HG03108 (cell line): ENCODE measurements around the gene CES3.
A peak's percentile ranks its signal among the peaks of the same experiment; 100 is the strongest.

Source experiments
- ATAC-seq: cut with Tn5 transposase; IDR thresholded peaks from one replicate; pipeline ENCODE4 v1.9.1; 2021; ENCODE audit warnings: moderate library complexity; ENCODE audit not compliant: unreplicated experiment

Gene CES3

DNA sequence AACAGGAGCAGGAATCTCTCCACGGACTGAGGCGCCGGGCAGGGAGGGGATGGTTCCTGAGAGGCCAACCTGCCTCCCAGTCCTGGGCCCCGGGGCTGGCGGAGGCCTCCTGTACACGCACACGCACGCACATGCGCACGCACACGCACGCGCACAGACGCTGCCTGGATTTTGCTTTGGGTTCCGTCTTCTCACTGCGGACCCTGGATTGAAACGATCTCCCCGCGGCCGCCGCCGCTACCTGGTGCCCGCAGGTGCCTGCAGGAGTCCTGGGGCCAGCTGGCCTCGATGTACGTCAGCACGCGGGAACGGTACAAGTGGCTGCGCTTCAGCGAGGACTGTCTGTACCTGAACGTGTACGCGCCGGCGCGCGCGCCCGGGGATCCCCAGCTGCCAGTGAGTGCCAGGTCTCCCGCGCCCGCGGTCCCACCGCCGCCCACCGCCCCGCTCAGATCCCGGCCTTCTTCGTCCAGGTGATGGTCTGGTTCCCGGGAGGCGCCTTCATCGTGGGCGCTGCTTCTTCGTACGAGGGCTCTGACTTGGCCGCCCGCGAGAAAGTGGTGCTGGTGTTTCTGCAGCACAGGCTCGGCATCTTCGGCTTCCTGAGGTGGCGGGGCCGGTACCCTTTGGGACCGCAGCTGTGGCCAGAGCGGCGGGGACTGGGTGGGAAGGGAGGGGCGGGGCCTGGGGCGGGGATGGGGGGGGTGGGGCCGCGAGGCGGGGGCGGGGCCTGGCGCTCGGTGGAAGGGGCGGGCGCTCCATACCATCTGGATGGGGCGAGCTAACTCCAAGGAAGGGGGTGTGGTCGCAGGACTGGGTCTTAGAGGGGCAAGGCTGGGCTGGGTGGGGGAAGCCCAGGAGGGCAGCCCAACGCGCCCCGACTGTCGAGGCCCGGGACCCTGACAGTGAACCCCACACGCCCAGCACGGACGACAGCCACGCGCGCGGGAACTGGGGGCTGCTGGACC lies 39.6 kb downstream of the CES3 start:
- no peak for ATAC-seq

DNA sequence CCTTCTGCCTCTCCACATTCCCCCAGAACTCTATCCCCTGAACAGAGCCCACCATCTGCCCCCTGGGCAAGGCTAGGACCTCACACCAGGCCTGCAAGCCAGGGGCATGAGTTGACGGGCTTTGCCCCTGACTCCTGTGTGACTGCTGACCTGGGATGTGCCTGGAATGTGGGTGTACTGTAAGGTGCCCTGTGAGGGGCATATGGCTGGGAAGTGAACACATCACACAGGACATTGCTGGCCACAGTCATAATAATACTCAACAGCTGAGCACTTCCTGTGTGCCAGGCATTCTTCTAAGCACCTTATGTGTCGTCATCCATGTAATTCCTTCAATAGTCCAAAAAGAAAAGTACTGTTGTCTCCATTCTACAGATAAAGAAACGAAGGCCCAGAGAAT lies 40.7 kb downstream of the CES3 start:
- no peak for ATAC-seq

DNA sequence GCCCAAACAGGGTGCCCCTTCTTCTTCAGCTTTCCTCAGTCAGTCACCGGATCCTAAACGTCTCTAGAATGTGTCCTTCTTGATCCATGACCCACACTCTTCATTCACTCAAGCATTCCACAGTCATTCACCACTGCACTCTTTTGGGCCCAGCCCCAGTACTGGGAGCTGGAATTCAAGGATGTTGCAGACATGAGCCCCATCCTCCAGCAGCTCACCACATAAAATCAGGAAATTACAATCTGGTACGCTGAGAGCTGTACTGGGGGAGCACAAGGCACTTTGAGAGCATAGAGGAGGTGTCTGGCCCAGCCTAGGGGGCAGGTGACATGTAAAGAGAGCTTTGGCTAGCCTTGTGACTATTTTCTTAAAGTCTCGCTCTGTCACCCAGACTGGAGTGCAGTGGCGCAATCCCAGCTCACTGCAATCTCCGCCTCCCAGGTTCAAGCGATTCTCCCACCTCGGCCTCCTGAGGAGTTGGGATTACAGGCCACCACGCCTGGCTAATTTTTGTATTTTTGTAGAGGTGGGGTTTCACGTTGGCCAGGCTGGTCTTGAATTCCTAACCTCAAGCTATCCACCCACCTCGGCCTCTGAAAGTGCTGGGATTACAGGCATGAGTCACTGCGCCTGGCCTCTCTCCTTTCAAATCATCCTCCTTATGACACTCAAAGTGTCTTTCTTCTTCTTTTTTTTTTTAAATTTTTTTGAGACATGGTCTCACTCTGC lies 46.0 kb downstream of the CES3 start:
- ATAC-seq = no peak

DNA sequence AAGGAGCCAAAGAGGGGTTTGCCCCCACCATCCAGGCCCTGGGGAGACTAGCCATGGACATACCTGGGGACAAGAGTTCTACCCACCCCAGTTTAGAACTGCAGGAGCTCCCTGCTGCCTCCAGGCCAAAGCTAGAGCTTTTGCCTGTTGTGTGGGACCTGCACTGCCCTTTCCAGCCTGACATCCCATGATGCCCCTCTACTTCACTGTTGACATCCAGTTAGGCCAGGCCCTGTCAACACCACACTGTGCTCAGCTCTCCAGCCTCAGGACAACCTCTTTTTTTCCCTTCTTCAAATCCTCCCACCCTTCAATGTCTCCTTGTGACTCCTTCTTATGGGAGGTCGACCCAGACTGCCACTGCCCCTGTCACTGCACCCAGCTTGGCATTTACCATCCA lies 48.1 kb downstream of the CES3 start:
- no peak for ATAC-seq

DNA sequence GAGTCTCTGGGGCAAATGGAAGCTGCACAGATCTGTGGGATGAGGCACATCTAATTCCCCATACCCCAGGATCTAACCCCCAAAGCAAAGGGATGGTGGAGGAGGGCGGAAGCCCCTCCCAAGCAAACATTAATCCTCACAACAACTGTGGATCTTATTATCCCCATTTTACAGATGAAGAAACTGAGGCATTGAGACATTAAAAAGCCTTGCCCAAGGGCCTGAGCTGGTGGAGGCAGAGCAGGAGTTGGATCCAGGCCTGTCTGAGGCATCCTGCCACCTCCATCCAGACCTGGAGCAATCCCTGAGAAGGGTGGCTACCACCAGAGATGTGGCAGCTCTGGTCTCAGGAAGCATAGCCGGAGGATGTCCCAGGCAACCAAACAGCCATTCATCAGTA lies 50.2 kb downstream of the CES3 start:
- ATAC-seq = no peak

DNA sequence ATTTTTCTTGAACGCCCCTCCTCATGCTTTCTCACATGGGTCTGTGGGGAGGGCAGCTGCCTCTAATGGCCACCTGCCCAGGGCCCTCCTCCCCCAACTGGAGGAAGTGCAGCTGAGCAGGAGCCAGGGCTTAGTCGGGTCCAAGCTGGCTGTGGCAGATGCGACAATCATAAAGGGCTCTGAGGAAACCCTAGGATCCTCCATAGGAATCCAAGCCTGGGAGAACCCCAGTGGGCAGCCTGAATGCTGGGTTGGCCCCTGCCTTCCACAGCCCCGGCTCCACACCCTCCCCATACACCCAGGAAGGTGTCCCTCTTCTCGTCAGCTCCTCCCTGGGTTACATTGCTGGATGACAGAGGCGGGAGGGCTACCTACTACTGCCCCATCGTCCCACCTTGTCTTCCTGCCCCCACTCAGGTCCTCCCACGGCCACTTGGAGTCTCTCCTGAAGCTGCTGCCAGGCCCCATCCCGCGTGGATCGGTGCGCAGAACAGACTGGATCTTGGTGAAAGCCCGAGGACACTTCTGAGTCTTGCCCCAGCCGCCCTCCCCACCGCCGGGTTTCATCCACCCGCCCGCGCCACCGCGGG lies 52.3 kb downstream of the CES3 start:
- ATAC-seq = no peak

DNA sequence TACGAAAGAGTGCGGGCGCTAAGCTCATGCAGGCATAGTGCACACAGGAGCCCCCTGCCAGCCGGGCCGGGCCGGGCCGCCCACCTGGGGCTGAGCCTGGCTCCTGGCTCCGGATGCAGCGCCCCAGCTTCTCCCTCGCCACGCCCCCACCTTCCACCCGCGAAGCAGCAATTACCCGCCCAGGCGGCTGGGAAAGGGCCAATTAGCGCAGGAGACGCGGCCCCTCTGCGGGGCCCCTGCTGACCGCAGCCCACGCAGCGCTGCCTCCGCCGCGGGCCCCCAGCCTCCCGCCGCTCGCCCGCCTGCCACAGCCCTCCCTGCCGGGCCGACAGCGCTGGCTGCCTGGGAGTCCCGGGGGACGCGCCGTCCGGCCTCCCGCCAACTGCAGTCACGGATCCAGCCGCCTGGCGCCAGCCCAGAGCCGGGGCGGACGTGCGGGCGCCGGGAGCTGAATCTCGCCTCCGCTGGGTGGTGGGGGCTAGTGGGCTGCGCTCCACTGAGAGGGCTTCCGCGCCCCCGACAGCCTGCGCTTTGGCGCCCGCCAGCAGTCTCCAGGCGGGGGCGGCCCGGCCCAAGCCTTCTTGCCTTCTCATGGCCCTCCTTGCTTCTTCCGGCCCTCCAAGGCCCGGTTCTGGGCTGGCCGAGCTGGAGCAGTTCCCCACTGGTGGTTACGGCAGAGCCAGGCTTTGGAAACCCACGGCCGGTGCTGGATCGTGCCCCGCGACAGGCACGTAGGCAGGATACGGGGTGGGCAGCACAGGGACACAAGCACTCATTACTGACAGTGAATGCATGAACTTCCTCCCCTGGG lies 53.0 kb downstream of the CES3 start:
- peak; percentile 46 for ATAC-seq

DNA sequence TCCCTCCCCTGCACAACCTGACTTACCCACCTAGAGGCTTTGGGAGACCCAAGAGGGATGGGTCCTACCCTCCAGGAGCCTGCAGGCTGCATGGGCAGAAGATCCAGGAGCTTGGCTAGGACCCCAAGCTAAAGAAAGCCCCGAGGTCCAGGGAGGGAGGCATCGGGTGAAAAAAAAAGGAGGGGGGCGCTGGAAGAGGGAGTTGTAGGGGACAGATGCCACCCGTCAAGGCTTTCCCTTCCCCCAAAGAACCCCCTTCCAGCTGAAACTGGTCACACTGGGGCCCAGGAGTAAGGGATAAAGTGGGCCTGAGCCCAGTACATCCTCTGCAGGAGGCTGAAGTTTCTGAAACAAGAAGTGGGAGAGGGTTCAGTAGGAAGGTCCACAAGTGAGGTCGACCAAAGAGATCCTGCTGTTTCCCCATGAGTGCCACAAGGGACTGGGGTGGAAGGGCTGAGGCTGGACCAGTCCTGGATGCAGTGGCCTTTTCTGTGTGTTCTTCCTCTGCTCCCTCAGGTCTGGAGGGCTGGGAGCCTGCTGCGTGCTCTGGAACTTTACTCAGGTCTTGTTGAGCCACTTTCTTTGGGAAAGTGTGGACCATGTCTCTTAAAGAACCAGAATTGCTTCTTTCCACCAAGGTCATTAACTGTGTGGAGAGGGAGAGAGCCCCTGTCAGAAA lies 53.7 kb downstream of the CES3 start:
- ATAC-seq = no peak

DNA sequence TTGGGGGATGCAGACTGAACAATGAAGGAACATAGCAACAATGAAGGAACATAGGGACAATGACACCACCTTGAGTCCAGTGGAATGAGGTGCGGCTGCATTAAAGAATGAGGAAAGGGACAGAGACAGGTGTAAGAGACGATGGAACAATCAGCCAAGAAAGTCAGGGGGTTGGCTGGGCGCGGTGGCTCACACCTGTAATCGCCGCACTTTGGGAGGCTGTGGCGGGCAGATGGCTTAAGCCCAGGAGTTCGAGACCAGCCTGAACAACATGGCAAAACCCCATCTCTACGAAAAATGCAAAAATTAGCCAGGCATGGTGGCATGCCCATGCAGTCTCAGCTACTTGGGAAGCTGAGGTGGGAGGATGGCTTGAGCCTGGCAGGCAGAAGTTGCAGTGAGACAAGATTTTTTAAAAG lies 54.3 kb downstream of the CES3 start:
- no peak for ATAC-seq

DNA sequence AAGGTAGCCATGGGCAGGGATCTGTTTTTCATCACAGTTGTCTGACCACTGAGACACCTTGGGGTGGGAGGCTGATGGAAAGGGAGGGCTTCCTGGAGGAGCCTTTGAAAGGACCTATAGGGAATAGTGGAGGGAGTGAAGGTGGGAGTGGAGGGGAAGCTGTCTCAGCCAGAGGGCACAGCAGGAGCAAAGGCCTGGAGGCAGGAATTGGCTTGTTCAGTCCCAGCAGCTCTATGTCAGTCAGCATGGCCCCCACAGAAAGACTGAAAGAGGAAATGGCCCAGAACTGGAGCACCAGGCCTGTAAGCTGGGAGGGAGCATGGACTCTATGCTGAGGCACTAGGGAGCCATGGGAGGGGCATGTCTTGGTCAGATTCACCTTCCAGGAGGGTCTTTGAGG lies 55.1 kb downstream of the CES3 start:
- ATAC-seq = no peak

DNA sequence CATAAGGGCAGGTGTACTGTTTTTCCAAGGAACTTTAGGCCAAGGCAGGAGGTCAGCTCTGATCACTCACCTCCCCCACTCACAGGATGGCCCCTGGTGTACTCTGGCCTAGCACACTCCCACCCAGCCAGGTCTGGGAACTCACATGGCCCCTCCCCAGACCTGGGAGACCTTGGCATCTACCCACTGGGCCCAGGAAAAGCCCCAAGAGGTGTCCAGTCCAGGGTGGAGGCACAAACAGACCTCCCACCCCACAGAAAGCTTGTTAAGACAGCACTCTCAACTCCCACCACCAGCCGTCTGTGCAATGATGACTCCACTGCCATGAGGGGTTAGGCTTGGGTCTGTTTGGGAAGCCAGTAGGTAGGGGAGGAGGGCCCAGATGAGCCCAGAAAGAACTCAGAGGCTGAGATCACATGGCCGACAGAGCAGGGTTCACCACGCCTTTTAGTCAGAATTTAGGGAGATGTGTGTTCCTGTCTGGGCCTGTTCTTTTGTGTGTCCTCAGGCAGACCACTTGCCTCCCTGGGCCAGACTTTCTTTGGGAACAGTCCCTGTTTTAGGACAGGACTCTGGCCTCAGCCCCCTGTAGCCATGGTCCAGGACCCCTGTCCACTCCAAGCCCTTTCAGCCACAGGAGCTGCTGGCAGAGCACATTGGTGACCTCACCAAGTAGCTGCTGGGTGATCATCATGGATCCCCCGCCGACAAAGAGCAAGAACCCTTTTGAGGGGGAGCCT lies 55.8 kb downstream of the CES3 start:
- no peak for ATAC-seq

DNA sequence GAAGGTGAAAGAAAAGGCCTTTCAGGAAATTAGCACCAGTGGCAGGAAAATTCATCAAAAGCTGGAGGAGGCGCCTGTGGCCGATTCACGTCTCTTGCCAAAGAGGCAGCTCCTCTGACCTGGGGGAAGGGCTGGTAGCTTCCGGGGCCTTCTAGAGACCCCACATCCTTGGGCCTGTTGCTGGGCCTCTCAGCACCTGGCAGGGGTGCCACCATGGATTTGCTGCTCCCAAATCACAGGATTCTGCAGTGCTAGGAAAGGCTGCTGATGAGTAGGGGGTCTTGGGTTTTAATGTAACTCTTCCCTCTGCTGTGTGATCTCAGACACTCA lies 56.3 kb downstream of the CES3 start:
- ATAC-seq = no peak

DNA sequence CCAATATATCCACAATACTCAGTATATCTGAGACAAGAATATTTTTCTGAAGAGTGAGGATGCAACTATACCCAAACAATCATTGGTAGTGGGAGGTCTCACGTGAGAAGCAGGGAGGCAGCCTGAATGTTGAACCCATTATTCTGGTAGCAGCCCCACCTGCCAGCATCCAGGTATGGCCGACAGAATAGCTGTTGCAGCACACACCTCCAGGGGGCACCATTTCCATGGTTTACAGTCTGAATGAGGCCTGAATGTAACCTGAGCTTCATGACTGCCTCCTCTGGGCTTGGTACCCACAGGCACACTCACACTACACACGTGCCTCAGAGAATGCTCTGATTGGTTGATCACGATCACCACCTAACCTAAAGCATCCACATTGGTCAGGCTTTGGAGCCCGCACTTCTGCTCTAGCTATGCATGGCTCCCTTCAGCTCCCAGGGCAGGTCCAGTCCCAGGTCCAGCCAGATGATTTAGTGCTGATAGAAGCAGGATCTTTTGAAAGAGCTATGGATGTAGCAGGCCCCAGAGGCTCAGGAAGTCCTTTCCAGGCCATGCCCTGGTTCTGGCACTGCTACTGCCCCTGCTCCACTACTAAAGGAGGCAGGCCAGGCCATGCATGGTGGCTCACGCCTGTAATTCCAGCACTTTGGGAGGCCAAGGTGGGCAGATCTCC lies 56.9 kb downstream of the CES3 start:
- peak; percentile 69 for ATAC-seq

DNA sequence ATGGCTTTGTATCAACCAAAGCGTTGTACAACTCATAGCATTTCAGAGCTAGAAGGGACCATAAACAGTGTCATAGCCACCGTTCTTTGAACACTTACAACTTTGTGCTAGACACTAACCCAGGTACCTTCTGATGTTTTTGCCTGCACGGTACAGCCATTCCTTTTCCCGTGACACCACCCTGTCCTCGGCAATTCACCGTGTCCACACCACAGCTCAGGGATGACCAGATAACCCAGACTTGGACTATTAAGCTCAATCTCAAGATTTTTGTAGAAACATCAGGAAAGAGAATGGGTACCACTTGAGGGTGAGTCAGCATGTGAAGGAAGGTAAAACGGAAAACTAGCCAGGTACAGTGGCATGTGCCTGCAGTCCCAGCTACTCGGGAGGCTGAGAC lies 58.1 kb downstream of the CES3 start:
- ATAC-seq = no peak

DNA sequence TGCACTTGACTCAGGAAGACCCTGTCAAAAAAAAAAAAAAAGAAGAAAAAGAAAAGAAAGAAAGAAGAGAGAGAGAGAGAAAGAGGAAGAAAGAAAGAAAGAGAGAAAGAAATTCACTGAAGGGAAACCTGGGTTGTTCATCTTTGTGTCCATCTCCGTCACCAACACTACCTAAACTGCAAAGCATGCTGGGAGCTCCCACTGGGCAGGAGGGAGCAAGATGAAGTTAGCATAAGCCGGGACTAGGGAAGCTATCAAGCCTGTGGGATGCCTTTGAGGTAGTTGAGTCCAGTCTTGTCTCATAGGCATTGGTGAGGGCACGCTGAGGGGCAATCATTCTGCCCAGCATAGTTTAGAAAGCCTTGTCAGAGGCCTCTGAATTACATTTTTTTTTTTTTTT lies 60.3 kb downstream of the CES3 start:
- ATAC-seq = no peak

DNA sequence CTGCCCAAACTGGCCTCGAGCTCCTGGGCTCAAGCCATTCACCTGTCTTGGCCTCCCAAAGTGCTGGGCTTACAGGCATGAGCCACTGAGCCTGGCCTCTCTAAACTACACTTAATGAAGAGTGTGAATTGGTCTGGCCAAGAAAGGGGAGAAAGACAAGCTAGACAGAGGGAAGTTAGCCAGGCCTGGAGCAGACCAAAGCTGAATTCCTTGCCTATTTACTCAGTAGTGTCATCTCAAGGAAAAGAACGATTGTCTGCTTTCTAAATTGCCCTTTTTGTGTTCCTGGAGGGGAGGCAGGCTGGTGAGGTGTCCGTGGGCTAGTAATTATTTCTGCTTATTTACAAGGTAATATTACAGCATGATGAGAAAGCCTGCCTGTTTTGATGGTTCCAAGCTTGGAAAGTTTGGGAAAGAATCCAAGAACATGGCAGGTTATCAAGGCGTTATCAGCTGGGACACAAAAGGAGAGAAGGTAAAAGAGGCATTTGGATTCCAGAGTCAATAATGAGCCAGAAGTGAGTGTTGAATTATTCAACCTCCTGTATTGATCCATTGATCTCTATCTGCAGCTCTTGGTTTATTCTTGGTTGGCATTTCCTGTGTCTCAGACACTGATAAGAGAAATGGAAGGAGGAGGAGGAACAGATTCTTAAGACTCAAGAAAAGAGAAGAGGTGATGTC lies 61.6 kb downstream of the CES3 start:
- ATAC-seq = no peak

DNA sequence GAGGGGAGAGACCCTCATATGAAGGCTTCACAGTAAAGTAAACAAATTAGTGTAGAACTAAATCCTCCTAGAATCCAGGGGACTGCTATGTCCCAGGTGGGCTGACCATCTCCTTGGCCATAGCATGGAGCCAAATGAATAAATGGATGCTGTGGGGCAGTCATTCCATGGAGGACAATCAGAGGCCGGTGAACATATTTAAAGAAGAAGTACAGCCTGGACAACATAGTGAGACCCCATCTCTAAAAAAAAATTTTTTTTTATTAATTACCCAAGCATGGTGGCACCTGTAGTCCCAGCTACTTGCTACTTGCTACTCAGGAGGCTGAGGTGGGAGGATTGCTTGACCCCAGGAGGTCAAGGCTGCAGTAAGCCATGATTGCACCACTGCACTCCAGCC lies 62.6 kb downstream of the CES3 start:
- ATAC-seq = no peak
